DND-41 (cell line): Measurements from ENCODE around the gene S1PR1.

Experiments
- CTCF ChIP-seq: IDR thresholded peaks from 2 replicates; pipeline ENCODE4 v1.5.1; 2012; ENCODE audit warnings: borderline replicate concordance, low read length, moderate library complexity, mild to moderate bottlenecking; ENCODE audit not compliant: poor library complexity, severe bottlenecking; ENCODE audit errors: extremely low read depth
- EZH2 ChIP-seq: IDR thresholded peaks from 3 replicates; pipeline ENCODE4 v1.6.1; 2012; ENCODE audit warnings: borderline replicate concordance, low read depth, mild to moderate bottlenecking, moderate library complexity, low read length, inconsistent platforms; ENCODE audit not compliant: severe bottlenecking

- no peak for TF ChIP-seq CTCF
- no peak for TF ChIP-seq EZH2
Measured at GRCh38 chr1:101245246-101245927, 8.6 kb downstream of the S1PR1 start.
